Fibroblast of mammary gland (primary cell): ENCODE results near the gene PRKACG.
"Not testable (repeated sequence)": the region's sequence is repeated elsewhere in the genome, so short reads cannot be mapped to it uniquely, and the experiment has no call there.

Experiments
- DNase-seq: peaks from one replicate; pipeline ENCODE4 v3.0.0-alpha.2; 2010; ENCODE audit warnings: low read depth
- H3K4me3 ChIP-seq: 2 replicates; pipeline ENCODE4 v1.5.1; 2011; ENCODE audit warnings: low read depth, mild to moderate bottlenecking, low read length, moderate library complexity; ENCODE audit not compliant: control insufficient read depth
- CTCF ChIP-seq: conservative IDR thresholded peaks from 2 replicates; pipeline ENCODE4 v1.5.1; 2011; ENCODE audit warnings: low read depth, low read length, inconsistent platforms; ENCODE audit not compliant: control insufficient read depth, insufficient read depth

Gene PRKACG

GRCh38 chr9:68991457-68991856, 22.5 kb downstream of the PRKACG start:
- DNase-seq: no peak
- TF ChIP-seq CTCF: no peak
- no peak overlapping the region for H3K4me3 ChIP-seq

GRCh38 chr9:68986949-68987348, 27.0 kb downstream of the PRKACG start:
- not testable (repeated sequence) for DNase-seq, H3K4me3 ChIP-seq

GRCh38 chr9:68983522-68984424, 30.1 kb downstream of the PRKACG start:
- no peak overlapping the region for H3K4me3 ChIP-seq
- TF ChIP-seq CTCF: no peak
- no peak for DNase-seq

GRCh38 chr9:68983008-68983411, 30.9 kb downstream of the PRKACG start:
- TF ChIP-seq CTCF: no peak
- H3K4me3 ChIP-seq: no peak overlapping the region
- DNase-seq: no peak

- no peak overlapping the region for H3K4me3 ChIP-seq
- DNase-seq: no peak
- TF ChIP-seq CTCF: no peak
Observed at GRCh38 chr9:68981789-68982188, 32.1 kb downstream of the PRKACG start.

GRCh38 chr9:68980341-68980914, 33.5 kb downstream of the PRKACG start:
- TF ChIP-seq CTCF: no peak
- DNase-seq: no peak
- H3K4me3 ChIP-seq: no peak overlapping the region

GRCh38 chr9:68979538-68980314, 34.2 kb downstream of the PRKACG start:
- no peak for TF ChIP-seq CTCF
- DNase-seq: no peak

More at GRCh38 chr9:68979538-68980314, 34.2 kb downstream of the PRKACG start:
- H3K4me3 ChIP-seq: no peak overlapping the region
